K562 (cell line): ENCODE results near the gene DEPDC4. TPM values are rescaled to one million over a fixed set of nuclear protein-coding genes. Genes with fewer than 3 reads are reported as not detected.

Experiments
- ATAC-seq: fragments of 200-7000 bp; cut with Tn5 transposase; 3 replicates; pipeline ENCODE4 v1.9.1; 2020; ENCODE audit warnings: moderate library complexity
- BruUV-seq: library from RNA; stranded (reverse); fragments of 400-500 nt; replicated peaks from 2 replicates; lab custom pipeline; 2021; lab: Mats Ljungman, UMichigan
- CTCF ChIA-PET: fragments of 300-600 bp; formaldehyde crosslinking; extraction: SDS; loops from one replicate; lab custom pipeline; 2021; ENCODE audit warnings: low intra/inter-chr PET ratio; lab: Yijun Ruan, JAX
- POLR2A ChIA-PET: fragments of 300-600, 350-650 bp; sonication (Branson Sonifier 250); formaldehyde crosslinking; extraction: SDS; loops from one replicate; lab custom pipeline; 2021; ENCODE audit warnings: antibody characterized with exemption, inconsistent platforms; lab: Yijun Ruan, JAX
- DNase-seq, 4 experiments: peaks; one replicate each; pipeline versions ENCODE4 v3.0.0 to v3.0.0-alpha.2; 2011 to 2018; ENCODE audit warnings: low spot score in 3 of 4, mixed read lengths in 3 of 4; ENCODE audit errors: extremely low read depth in 1 of 4
- FAIRE-seq: peaks from 2 replicates; lab custom pipeline; 2011; peaks lifted over from hg19 to GRCh38; lab: Jason Lieb, UNC
- H2AFZ ChIP-seq: 2 replicates; pipeline ENCODE4 v1.6.0; 2011; ENCODE audit warnings: low read depth, low read length, control low read depth, inconsistent platforms
- H3K27ac ChIP-seq: fragments of 200-600 bp; 3 replicates; pipeline ENCODE4 v1.8.0; 2011; ENCODE audit warnings: low read depth, mild to moderate bottlenecking, control low read depth, inconsistent platforms, low read length, moderate library complexity, mixed read lengths; ENCODE audit errors: extremely low read depth
- H3K27me3 ChIP-seq, 2 experiments: fragments of 300-600 bp in 1 of 2; 2 replicates in 1 of 2; 3 replicates in 1 of 2; pipeline versions ENCODE4 v1.6.0 to v1.8.0; 2011; ENCODE audit warnings: inconsistent platforms in 2 of 2, low read length in 2 of 2, mild to moderate bottlenecking in 1 of 2, mixed read lengths in 1 of 2, moderate library complexity in 1 of 2; ENCODE audit not compliant: control insufficient read depth in 2 of 2, insufficient read depth in 2 of 2
- H3K36me3 ChIP-seq: fragments of 300-600 bp; 3 replicates; pipeline ENCODE4 v1.8.0; 2011; ENCODE audit warnings: mild to moderate bottlenecking, low read length, inconsistent platforms; ENCODE audit not compliant: control insufficient read depth, insufficient read depth
- H3K4me1 ChIP-seq, 2 experiments: fragments of 200-600 bp in 1 of 2; replicated peaks in 1 of 2; 2 replicates in 1 of 2; 3 replicates in 1 of 2; pipeline versions ENCODE4 v1.5.1 to v1.8.0; 2011; ENCODE audit warnings: inconsistent platforms in 2 of 2, low read length in 2 of 2, mild to moderate bottlenecking in 1 of 2, mixed read lengths in 1 of 2, moderate library complexity in 1 of 2; ENCODE audit not compliant: control insufficient read depth in 2 of 2, insufficient read depth in 2 of 2
- H3K4me2 ChIP-seq: 2 replicates; pipeline ENCODE4 v1.6.1; 2011; ENCODE audit warnings: low read length, control low read depth, inconsistent platforms, mixed read lengths; ENCODE audit not compliant: insufficient read depth
- H3K4me3 ChIP-seq: fragments of 200-600 bp; sonication (generic), shearing (Covaris generic); 2 replicates; pipeline ENCODE4 v1.5.1; 2016; ENCODE audit warnings: control low read depth, inconsistent platforms
- H3K79me2 ChIP-seq: fragments of 200-600 bp; 3 replicates; pipeline ENCODE4 v1.8.0; 2011; ENCODE audit warnings: low read length, inconsistent platforms; ENCODE audit not compliant: control insufficient read depth, insufficient read depth
- H3K9ac ChIP-seq, 2 experiments: 2 replicates each; pipeline versions ENCODE4 v1.6.0 to v1.6.1; 2011; ENCODE audit warnings: low read depth in 2 of 2, low read length in 2 of 2, control low read depth in 1 of 2, inconsistent platforms in 1 of 2, mild to moderate bottlenecking in 1 of 2, mixed read lengths in 1 of 2; ENCODE audit not compliant: insufficient read depth in 1 of 2
- H3K9me1 ChIP-seq: one replicate; pipeline ENCODE4 v1.6.0; 2011; ENCODE audit warnings: inconsistent platforms, mild to moderate bottlenecking, low read length, moderate library complexity; ENCODE audit not compliant: control insufficient read depth, insufficient read depth
- H3K9me3 ChIP-seq: replicated peaks from 2 replicates; pipeline ENCODE4 v1.5.1; 2011; ENCODE audit warnings: low read depth, low read length, inconsistent platforms; ENCODE audit not compliant: control insufficient read depth, insufficient read depth
- H4K20me1 ChIP-seq: replicated peaks from 2 replicates; pipeline ENCODE4 v1.6.1; 2011; ENCODE audit warnings: low read length, inconsistent platforms, mixed read lengths; ENCODE audit not compliant: control insufficient read depth, insufficient read depth
- ATF3 ChIP-seq, 2 experiments: fragments of 450-650 bp in 1 of 2; sonication (generic) in 1 of 2; formaldehyde crosslinking in 1 of 2; IDR thresholded peaks in 1 of 2; conservative IDR thresholded peaks in 1 of 2; 2 replicates each; pipeline versions ENCODE4 v1.6.1 to v1.8.1; 2016 to 2023; ENCODE audit warnings: mild to moderate bottlenecking in 2 of 2, moderate library complexity in 2 of 2, inconsistent platforms in 1 of 2, missing genetic modification reagents in 1 of 2
- ATF4 ChIP-seq: fragments of 450-650 bp; formaldehyde crosslinking; IDR thresholded peaks from 2 replicates; pipeline ENCODE4 v1.4.0; 2022; ENCODE audit warnings: mild to moderate bottlenecking, moderate library complexity
- CEBPB ChIP-seq: fragments of 450-650 bp; IDR thresholded peaks from 2 replicates; pipeline ENCODE4 v1.6.1; 2016; ENCODE audit warnings: missing genetic modification characterization, missing compliant biosample characterization
- CEBPG ChIP-seq, 3 experiments: fragments of 200-800 bp in 1 of 3; sonication (Bioruptor generic) in 1 of 3; sonication (generic) in 1 of 3; formaldehyde crosslinking in 1 of 3; IDR thresholded peaks in 2 of 3; conservative IDR thresholded peaks in 1 of 3; 2 replicates each; pipeline versions ENCODE4 v1.6.1 to v1.8.0; 2016 to 2022; ENCODE audit warnings: missing compliant biosample characterization in 2 of 3, missing genetic modification characterization in 2 of 3, mild to moderate bottlenecking in 1 of 3, missing genetic modification reagents in 1 of 3
- SMARCE1 ChIP-seq: fragments of 450-650 bp; IDR thresholded peaks from 2 replicates; pipeline ENCODE4 v1.7.1; 2016; ENCODE audit warnings: mild to moderate bottlenecking
- ZSCAN32 ChIP-seq: fragments of 450-650 bp; formaldehyde crosslinking; IDR thresholded peaks from 2 replicates; pipeline ENCODE4 v1.4.0; 2020; ENCODE audit warnings: mild to moderate bottlenecking, moderate library complexity
- WGBS: fragments of 100-300 bp; shearing (Covaris generic); methylation state at CpG from one replicate; pipeline ENCODE4 v1.1.6; 2016; ENCODE audit warnings: low coverage, mixed read lengths; ENCODE audit not compliant: insufficient coverage; ENCODE audit errors: missing lambda C conversion rate; 5-methylcytosine and 5-hydroxymethylcytosine counted together
- in situ Hi-C: fragments of 300-500 bp; cut with MboI; formaldehyde crosslinking; loops from 4 replicates; pipeline ENCODE4 v1.15.0; 2018; ENCODE audit warnings: inconsistent platforms, mixed read lengths
- intact Hi-C: fragments of 100-400 bp; cut with micrococcal nuclease; formaldehyde crosslinking; loops from 2 replicates; pipeline ENCODE4 v1.14.2; 2022
- polyA plus RNA-seq, 8 experiments: library from polyadenylated mRNA; depleted of rRNA in 4 of 8; stranded (reverse) in 5 of 8; unstranded in 3 of 8; fragments of >200 nt; fragmentation: Nextera tagmentation in 2 of 8; fragmentation: Illumina TruSeq in 1 of 8; extraction: Ambion mirVana in 2 of 8; extraction: Trizol in 1 of 8; gene quantifications; 2 replicates each; pipeline versions ENCODE4 v1.2.1 to v1.2.3, GENCODE V29; 2011 to 2014; ENCODE audit warnings: inconsistent platforms in 1 of 8, missing spikeins in 1 of 8
- total RNA-seq, 7 experiments: library from RNA; depleted of rRNA in 6 of 7; stranded (reverse); fragments of >200 nt in 6 of 7; fragmentation: Illumina TruSeq in 2 of 7; extraction: Trizol in 2 of 7; gene quantifications; 2 replicates each; pipeline versions ENCODE4 v1.2.1 to v1.2.3, GENCODE V29; 2011 to 2021; ENCODE audit warnings: low replicate concordance in 1 of 7

Gene DEPDC4
- total and polyA plus RNA-seq, 9 of the 15 experiments (the other 6 are each of a cell fraction or from before 2014, with no cell fraction given), result 3.6 to 13.2 (median 7.4) TPM

GRCh38 chr12:100263131-100263530, 3.7 kb downstream of the DEPDC4 start:
- TF ChIP-seq ATF4 (CRISPR knock-in tag) (0 out of 2 replicates have a peak, but pooled peaks have one; percentile 41), ATF3 (IDR thresholded peaks at IDR 0.05) (peak; percentile 66), ATF3 (CRISPR knock-in tag; conservative IDR thresholded peaks at IDR 0.05) (no peak), CEBPB (tag) (peak; percentile 43), ZSCAN32 (CRISPR knock-in tag) (peak; percentile 59; the same call in 1 of the 2 replicates), SMARCE1 (no peak), CEBPG (CRISPR knock-in tag; IDR thresholded peaks at IDR 0.05) (no peak), CEBPG (tag; conservative IDR thresholded peaks at IDR 0.05 in 1 of 2, IDR thresholded peaks at IDR 0.05 in 1 of 2) (peak; percentile 61 to 64)
- H2AFZ ChIP-seq, result no peak overlapping the region
- DNase-seq, result no peak
- POLR2A ChIA-PET, result no interaction called here
- 65% methylated on average over 5 of the region's 5 CpGs for WGBS
- no peak overlapping the region for H3K4me3 ChIP-seq
- H3K27me3 ChIP-seq, result no peaks in the 10 kb centered on the region
- no peak for ATAC-seq
- CTCF ChIA-PET, result no interaction called here
- no peak overlapping the region for H3K4me2 ChIP-seq
- no peak overlapping the region for H3K27ac ChIP-seq
- H3K4me1 ChIP-seq, result peaks cover 0 to 6% of the 10 kb centered on the region in 2 experiments; a peak in 1 of 5 replicates
- H3K9me3 ChIP-seq, result no peaks in the 10 kb centered on the region
- no TSS peak for BruUV-seq
- no peaks in the 10 kb centered on the region for H3K9me1 ChIP-seq
- in situ Hi-C loops (no loop called here), intact Hi-C loops (no loop called here)
- no peak overlapping the region for H3K9ac ChIP-seq
- no peak for FAIRE-seq
- no peaks in the 10 kb centered on the region for H4K20me1 ChIP-seq
- no peaks in the 10 kb centered on the region for H3K36me3 ChIP-seq
- H3K79me2 ChIP-seq, result peaks cover 15% of the 10 kb centered on the region
